Ishikawa (cell line): Measurements from ENCODE around the gene ACBD6.

Experiments used
- CEBPB ChIP-seq: IDR thresholded peaks from 2 replicates; pipeline ENCODE4 v1.6.1; 2012
- CREB1 ChIP-seq: IDR thresholded peaks from 2 replicates; pipeline ENCODE4 v1.6.1; 2012; ENCODE audit warnings: low read depth
- EGR1 ChIP-seq: IDR thresholded peaks from 2 replicates; pipeline ENCODE4 v1.6.1; 2012
- EP300 ChIP-seq: IDR thresholded peaks from 2 replicates; pipeline ENCODE4 v1.6.1; 2012; ENCODE audit warnings: borderline replicate concordance
- FOXM1 ChIP-seq: IDR thresholded peaks from 2 replicates; pipeline ENCODE4 v1.6.1; 2012; ENCODE audit warnings: low read depth, borderline replicate concordance
- MAX ChIP-seq: IDR thresholded peaks from 2 replicates; pipeline ENCODE4 v1.6.1; 2012
- NFIC ChIP-seq: IDR thresholded peaks from 2 replicates; pipeline ENCODE4 v1.6.1; 2012
- RAD21 ChIP-seq: IDR thresholded peaks from 2 replicates; pipeline ENCODE4 v1.6.1; 2012; ENCODE audit warnings: low read depth
- REST ChIP-seq: IDR thresholded peaks from 2 replicates; pipeline ENCODE4 v1.6.1; 2012; ENCODE audit warnings: low read depth, mild to moderate bottlenecking
- TAF1 ChIP-seq: IDR thresholded peaks from 2 replicates; pipeline ENCODE4 v1.6.1; 2012; ENCODE audit warnings: low read depth, mild to moderate bottlenecking
- TCF12 ChIP-seq: IDR thresholded peaks from 2 replicates; pipeline ENCODE4 v1.6.1; 2012; ENCODE audit warnings: low read depth
- TEAD4 ChIP-seq: IDR thresholded peaks from 2 replicates; pipeline ENCODE4 v1.6.1; 2012
- USF1 ChIP-seq: IDR thresholded peaks from 2 replicates; pipeline ENCODE4 v1.6.1; 2012
- YY1 ChIP-seq: IDR thresholded peaks from 2 replicates; pipeline ENCODE4 v1.6.1; 2012; ENCODE audit warnings: low read depth
- ZBTB7A ChIP-seq: IDR thresholded peaks from 2 replicates; pipeline ENCODE4 v1.6.1; 2012; ENCODE audit warnings: low read depth

ACBD6 gene

GRCh38 chr1:180508725-180509097 is 6.3 kb upstream of the ACBD6 start:
- no peak for TF ChIP-seq TEAD4

- no peak for TF ChIP-seq YY1
- TF ChIP-seq USF1, result no peak
- no peak for TF ChIP-seq CREB1
- no peak for TF ChIP-seq ZBTB7A
- TF ChIP-seq TEAD4, result no peak
- no peak for TF ChIP-seq FOXM1
- TF ChIP-seq EGR1, result no peak
- TF ChIP-seq TCF12, result no peak
- no peak for TF ChIP-seq TAF1
- TF ChIP-seq RAD21, result no peak
- no peak for TF ChIP-seq EP300
- TF ChIP-seq CEBPB, result no peak
- no peak for TF ChIP-seq MAX
- TF ChIP-seq REST, result no peak
Observed at GRCh38 chr1:180507795-180508724, 5.7 kb upstream of the ACBD6 start.

- TF ChIP-seq MAX (no peak), USF1 (no peak), TEAD4 (no peak), EP300 (no peak), TAF1 (no peak), CREB1 (no peak), RAD21 (no peak), CEBPB (no peak), EGR1 (no peak), ZBTB7A (no peak), NFIC (no peak), TCF12 (no peak), FOXM1 (no peak), YY1 (no peak)
Observed at GRCh38 chr1:180505732-180506335, 3.5 kb upstream of the ACBD6 start.

GRCh38 chr1:180504186-180504585 is 1.8 kb upstream of the ACBD6 start:
- TF ChIP-seq TEAD4, result no peak
- no peak for TF ChIP-seq TCF12
- TF ChIP-seq CEBPB, result no peak
- no peak for TF ChIP-seq FOXM1
- TF ChIP-seq ZBTB7A, result no peak
- no peak for TF ChIP-seq CREB1
- TF ChIP-seq TAF1, result no peak

GRCh38 chr1:180503280-180503862 is 994 bp upstream of the ACBD6 start:
- TF ChIP-seq TCF12 (no peak), ZBTB7A (no peak), TEAD4 (no peak), CREB1 (no peak), FOXM1 (no peak), NFIC (no peak), EP300 (no peak), CEBPB (no peak), YY1 (no peak), TAF1 (no peak), EGR1 (no peak), RAD21 (no peak), REST (no peak), MAX (no peak), USF1 (no peak)
